Activated CD4-positive, alpha-beta T cell treated with anti-CD3 and anti-CD28 coated beads, Interleukin-2, amount 50 U/mL, for 1 hour (primary cell): ENCODE results near the gene COQ9.

Experiments
- DNase-seq: peaks from one replicate; pipeline ENCODE4 v3.0.0-alpha.2; 2020

The COQ9 gene

GRCh38 chr16:57473176-57473840 lies 26.0 kb downstream of the COQ9 start:
- DNase-seq: no peak

DNA sequence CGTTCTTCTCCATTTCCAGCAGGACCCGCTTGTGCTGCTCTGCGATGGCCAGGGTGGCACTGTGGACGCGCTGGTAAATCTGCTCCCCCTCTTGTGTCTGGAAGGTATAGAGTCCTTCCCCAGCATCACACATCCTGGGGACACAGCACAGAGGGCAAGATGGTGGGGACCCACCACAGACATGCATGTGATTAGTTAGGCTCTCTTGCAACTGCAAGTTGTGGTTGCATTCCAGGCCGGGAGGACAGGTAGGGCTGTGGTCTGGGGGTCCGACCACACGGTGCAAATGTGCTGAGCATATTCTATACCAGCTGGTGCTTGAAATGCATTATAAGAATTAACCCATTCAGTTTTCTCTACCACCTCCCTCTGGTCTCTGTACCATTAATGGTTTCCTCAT lies 26.6 kb downstream of the COQ9 start:
- no peak for DNase-seq

- no peak for DNase-seq
These were observed 27.7 kb downstream of the COQ9 start for GRCh38 chr16:57474671-57475661.

DNA sequence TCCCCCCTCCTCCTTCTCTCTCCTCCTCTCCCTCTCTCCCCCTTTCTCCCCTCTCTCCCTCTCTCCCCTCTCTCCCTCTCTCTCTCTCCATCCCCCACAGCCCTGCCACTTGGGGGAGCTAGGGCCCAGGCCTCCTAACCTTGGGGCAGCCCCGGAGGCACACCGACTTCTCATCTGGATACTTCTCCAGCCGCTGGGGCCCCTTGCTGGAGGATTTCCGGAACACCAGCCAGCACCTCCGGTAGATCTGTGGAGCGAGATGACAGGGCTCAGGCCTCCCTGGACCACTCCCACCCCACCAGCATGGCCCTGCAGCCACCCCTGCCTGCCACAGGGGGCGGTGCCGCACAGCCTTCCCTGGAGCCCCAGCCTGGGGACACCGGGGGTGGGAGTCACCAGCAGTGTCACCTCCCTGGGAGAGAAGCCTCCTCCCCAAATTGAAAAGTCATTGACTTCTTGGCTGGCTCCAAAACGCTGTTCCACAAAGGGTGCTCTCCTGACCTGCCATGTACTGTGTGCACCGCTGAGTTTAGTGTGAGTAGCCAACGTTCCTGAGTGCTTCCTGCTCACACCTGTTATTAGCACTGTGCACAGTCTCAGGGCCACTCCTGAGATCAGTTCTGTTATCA lies 28.5 kb downstream of the COQ9 start:
- DNase-seq: peak; percentile 52

- no peak for DNase-seq
These were observed 29.5 kb downstream of the COQ9 start for GRCh38 chr16:57476546-57477410.

- no peak for DNase-seq
These were observed 30.4 kb downstream of the COQ9 start for GRCh38 chr16:57477531-57478202.

DNA sequence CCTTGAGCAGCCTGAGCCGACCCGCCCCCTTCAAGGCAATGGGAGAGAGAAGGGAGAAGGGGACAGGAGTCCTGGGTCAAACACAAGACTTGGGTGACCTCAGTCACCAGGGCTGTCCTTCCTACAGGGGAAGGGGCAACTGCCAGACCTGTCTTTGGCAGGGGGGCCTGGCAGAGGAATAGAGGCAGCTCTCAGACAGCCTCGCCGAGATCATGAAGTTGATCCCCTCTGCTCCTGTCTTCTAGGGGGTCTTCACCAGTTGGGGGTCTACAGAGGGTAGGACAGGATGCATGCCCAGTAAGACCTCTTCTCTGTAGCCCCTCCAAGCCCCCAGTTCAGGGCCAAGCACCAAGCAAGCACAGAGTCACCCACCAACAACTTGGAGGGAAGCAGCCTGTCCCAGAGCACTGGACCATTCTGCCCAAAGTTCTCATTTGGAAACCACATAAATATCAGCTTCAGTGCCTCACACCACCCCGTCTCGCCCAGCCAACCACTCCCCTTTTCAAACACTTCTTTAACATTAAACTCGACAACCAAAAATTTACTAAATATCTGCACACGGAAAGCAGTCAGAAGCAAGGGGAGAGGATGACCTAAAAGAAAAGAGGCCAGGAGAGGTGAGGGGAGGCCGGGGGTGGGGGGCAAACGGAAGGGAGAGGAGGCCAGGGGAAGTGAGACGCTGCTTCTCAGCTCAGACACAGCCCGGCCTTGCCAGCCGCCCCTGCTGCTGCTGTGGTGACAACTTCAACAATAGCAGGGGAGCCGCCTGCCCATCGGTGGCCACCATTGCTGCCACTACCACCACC lies 31.3 kb downstream of the COQ9 start:
- DNase-seq: no peak

DNA sequence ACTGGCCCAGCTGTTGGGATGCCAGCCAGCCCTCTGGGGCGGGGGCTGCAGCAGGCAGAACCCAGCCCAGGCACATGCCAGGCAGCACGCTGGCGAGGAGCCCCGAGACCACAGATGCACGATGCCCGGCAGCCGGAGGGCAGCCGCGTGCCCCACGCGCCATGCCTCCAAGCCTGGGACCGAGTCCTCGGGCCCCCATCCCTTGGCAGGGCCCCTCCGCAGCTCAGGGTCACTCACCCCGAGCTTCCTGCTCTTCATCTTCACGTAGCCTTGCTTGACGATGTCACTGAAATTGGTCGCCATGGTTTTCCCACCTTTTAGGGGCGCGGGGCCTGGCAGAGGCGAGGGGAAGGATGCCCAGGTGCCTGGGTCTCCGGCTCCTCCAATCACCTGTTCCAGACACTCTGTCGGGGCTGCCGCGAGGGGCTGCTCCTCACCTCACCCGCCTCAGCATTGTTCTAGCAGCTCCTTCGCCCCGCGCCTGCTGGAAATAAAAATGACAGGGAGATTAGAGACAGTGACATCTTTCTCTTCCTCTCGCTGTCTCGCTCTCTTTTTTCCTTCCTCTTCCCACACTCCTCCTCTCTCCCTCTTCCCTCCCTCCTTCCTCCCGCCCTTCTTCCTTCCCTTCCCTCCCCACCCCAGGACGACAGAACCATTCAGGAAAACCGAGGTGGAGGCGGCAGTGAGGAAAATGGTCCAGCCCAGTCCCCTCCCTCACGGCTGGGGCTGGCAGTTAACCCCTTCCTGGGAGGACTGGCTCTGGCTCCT lies 32.1 kb downstream of the COQ9 start:
- no peak for DNase-seq

DNA sequence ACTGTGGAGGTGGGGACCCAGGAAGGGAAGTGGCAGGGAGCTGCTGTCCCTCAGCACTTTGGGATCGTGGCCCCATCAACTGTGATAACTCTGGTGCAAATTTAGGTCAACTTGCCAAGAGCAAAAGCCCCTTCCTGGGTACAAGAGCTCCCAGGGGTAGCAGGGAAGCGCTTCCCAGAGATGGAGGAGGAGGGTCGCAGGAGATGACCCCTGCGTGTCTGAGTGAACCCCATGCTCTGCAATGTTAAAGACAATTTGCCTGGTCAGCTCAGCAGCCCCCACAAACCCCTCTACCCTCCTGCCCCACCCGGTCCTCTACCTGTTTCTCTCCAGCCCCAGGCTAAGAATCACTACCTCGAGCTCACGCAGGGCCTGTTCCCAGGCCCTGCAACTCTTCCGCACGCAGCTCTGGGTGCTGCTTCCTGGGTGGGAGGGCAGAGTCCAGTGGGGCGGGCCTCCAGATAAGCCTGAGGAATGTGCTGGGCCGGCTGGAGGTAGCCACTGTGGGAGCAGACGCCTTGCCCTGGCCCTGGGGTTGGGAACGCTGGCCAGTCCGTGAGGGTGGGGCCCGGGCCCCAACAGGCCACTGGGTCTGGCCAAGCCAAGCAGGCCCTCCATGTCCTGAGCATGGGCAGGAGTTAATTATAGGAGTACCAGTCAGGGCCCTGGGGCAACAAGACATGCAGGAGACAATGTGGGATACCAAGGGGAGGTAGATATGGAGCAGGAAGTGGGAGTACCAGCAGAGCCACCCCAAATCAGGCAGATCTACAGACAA lies 32.9 kb downstream of the COQ9 start:
- no peak for DNase-seq

DNA sequence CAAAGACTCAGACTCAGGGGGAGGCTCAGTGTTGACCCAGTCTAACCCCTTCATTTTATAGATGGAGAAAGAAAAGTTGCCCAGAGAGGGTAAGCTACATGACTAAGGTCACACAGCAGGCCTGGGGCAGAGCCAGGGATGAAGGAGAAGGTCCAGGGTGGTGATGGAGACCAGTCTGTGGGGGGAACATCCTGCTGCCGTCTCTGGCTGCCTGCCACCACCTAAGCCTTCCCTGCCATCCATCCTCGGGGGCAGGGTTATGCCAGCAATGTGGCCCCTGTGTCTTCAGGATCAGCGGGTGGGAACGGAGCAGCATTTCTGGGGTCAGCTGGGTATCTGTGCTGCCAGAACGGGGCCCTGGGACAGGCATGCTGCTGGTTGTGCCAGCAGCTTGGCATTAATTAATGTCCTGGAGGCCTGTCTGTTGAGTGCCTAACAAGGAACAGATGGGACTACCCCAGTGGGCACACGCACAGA lies 33.5 kb downstream of the COQ9 start:
- no peak for DNase-seq

GRCh38 chr16:57481421-57481820 lies 34.1 kb downstream of the COQ9 start:
- DNase-seq: no peak

DNA sequence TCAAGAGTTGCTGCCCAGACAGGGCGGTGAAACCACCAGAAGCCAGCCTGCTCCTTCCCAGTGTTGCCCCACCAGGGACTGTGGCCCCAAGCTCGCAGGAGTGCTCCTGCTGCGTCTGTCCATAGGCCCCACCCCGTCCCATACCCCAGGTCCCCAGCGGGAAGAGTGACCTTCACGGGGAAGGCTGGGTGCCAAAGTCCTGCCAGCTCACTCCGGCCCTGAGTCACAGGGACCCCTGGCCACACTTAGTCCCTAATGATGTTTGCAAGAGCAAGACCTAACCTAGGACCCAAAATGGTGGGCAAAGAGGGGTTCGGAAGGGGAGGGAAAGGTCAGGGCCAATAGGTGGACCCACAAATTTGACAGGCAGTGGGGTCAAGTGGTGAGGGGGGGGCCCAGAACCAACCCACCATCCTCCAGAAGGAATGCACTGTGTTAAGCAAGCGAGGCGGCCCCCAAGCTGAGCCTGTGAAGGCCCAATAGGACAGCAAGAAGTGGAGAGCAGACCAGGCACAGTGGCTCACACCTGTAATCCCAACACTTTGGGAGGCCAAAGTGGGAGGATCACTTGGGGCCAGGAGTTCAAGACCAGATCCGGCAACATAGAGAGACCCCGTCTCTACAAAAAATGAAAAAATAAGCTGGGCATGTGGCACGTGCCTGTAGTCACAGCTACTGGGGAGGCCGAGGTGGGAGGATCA lies 35.7 kb downstream of the COQ9 start:
- no peak for DNase-seq

DNA sequence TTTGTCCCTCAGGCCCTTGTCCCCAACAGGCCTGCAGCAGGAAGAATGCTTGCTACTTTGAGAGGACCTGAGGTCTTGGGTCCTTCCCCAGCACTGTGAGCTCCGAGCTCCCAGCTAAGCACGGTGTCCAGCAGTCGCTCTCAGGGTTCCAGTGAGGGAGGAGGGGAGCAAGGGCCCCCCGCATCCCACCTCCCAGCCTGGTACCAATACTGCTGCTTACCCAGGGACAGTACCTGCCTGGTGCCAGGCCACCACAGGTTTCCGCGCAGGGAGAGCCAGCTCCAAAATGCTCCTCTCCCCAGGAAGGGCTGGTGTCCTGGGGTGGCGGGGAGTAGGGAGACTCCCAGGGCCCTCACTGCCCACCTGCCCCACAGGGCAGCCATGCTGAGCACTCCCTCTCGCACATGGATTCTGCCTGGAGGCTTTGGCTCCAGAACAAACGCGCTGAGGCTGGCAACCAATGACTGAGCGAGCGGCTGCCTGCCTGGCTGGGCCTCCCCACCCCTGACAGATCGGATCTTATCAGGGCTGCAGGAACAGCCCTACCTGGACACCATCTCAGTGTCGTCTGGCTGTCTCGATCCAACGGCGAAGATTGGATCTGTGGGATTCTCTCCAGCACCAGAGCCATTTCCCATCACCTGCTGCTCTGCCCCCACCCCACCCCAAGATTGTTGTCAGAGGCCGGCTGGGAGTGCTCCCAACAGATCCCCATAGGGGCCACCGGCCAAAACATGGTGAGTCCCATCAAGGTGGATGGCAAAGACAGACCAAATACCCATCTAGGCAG lies 36.6 kb downstream of the COQ9 start:
- no peak for DNase-seq

GRCh38 chr16:57484515-57485005 lies 37.3 kb downstream of the COQ9 start:
- DNase-seq: no peak

DNA sequence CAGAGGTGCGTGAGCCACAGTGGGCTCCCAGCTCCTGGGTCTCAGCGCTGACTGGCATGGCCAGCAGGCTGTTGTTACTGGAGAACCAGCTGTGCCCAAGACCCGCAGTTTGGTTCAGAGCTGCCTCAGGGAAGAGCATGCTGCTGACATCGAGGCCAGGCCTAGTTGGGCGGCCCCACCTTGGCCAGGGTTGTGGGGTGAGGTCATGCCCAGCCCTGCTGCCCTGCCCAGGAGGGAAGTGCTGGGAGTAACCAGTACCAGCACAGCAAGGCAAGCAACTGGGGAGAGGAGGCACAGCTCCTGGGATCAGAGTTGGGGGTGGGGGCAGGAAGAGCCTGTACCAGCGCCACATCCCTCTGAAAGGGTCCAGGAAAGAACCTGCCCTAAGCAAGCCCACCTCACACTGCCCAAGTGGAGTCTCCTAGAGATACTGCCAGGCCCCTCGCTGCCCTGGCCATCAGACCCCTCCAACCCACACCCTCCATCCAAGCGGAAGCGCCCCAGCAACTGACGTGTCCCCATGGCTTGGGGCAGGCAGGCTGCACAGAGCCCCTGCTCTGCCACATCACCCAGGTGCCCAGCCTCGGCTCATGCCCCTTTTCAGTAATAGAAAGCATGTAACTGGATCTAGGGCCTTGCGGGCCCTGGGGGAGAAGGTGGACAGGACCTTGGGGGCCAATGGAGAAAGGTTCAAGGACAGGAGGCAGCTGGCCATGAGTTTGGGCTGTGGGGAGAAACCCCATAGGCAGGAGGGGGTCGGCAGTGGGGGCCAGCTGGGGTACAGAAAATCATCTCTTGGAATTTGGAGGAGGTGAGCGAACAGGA lies 38.0 kb downstream of the COQ9 start:
- DNase-seq: no peak
